H54 (cell line): Measurements from ENCODE around the gene R3HDM1.
"Not testable (repeated sequence)": the region's sequence is repeated elsewhere in the genome, so short reads cannot be mapped to it uniquely, and the experiment has no call there.

Experiments used
- DNase-seq: peaks from one replicate; pipeline ENCODE4 v3.0.0; 2011; ENCODE audit warnings: low spot score, mixed read lengths; ENCODE audit not compliant: insufficient read length
- FAIRE-seq: peaks from 3 replicates; lab custom pipeline; 2011; peaks lifted over from hg19 to GRCh38; lab: Jason Lieb, UNC
- POLR2A ChIP-seq: IDR thresholded peaks from 2 replicates; pipeline ENCODE4 v1.6.1; 2011; ENCODE audit warnings: low read depth, mild to moderate bottlenecking, low read length

Gene R3HDM1

DNA sequence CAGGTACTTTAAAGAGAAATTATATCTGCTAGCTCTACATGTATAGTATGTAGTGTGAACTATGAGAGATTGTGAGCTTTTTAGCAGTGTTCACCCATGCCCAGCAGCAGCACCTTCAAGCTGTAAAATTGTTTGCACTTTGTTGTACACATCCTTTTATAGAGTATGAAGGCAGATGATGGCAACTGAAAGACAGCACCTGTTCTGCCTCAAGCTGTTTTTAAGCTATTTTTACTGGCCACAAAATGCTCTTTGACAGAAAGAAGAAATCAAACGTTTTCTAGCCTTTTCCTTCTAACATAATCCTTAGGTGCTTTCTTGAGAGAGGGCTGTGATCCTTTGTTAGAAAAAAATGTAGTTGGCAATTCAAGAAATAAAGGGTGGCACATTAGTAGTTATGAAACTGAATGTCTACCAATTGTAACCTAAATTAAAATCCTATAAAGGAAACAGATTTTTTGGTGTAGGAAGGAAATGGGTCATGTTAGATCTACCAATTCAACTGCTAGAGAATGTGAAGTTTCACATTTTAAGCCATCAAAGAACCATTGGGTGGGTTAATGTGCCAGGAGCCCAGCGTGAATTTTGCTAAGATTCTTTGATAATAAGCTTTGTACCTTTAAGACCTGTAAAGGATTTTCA lies 59.5 kb downstream of the R3HDM1 start:
- no peak for TF ChIP-seq POLR2A
- no peak for DNase-seq
- no peak for FAIRE-seq

DNA sequence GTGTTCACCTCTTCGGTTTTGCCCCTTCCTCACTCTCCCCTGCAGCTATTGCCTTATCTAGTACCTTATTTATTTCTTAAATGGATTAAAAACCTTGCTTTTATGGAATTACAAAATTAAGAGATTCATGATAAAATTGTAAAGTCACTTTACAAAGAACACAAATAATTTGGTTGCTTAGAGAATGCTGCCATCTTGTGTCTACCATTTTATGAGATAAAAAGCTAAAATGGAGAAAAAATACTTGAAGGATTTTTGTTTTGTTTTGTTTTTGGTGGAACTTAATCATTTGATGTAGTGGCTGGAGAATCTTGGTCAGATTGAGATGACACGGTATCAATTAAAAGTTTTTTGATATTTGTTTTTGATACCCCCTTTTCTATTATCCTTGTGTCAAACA lies 69.6 kb downstream of the R3HDM1 start:
- no peak for TF ChIP-seq POLR2A
- DNase-seq (no peak), FAIRE-seq (no peak)

DNA sequence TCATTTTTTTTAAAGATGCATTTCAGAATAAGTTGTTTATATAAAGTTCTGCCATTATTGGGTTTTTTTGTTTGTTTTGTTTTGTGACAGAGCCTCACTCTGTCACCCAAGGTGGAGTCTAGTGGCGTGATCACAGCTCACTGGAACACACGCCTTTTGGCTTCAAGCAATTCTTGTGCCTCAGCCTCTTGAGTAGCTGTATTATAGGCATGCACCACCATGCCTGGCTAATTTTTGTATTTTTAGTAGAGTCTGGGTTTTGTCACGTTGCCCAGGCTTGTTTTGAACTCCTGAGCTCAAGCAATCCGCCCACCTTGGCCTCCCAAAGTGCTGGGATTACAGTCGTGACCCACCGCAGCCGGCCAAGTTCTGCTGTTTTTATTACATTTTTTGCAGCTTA lies 72.3 kb downstream of the R3HDM1 start:
- TF ChIP-seq POLR2A, result no peak
- FAIRE-seq (no peak), DNase-seq (no peak)

DNA sequence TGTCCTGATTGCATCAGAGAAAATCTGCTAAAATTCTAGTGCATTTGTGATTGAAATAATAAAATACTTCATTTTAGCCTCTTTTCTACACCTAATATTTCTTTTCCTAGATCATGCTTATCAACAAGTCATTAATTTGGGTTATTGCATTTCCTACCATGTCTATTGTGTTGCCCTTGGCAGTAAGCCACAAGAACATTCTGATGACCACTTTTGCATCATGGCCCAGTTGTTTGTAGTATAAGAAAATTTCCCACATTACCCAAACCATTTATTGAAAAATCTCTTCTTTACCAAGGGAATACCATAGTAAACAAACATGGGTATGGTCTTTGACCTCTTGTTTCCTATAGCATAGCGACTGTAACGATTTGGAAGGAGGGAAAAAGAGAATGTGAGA lies 76.3 kb downstream of the R3HDM1 start:
- no peak for TF ChIP-seq POLR2A
- FAIRE-seq (no peak), DNase-seq (no peak)

DNA sequence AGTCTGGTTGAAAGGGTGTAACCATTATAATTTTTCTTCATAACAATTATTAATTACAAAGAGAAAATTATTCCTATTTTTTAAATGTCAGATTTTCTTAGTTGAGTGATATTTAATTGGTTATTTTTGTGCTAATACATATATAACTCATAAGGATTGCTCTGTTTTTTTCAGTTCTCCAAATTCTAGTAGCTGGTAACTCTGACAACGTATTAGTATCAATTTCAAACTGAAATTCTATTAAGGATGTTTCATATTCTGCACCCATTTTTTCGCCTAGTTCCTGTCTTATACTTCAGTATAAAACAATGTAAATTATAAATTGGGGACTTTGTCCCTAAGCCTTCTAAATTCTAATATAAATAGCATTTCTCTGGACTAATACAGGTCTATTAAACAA lies 81.0 kb downstream of the R3HDM1 start:
- no peak for TF ChIP-seq POLR2A

DNA sequence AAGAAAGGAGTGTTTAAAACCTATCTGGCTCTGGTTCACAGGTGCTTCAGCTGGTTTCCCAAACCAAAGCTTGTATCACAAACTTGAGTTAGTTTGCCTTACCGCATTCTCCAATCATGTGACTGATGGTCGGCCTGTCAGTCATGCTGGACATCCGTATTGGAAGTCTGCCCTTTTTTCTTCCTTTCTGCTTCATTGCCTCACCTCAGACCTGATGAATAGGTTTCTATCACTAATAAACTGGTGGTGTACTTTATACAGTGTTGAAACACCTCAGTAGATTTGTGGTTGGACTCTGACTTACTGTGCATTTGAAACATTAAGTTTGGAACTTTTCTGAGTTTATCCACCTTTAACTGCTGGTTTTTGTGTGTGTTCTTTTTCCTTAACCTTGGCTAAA lies 84.1 kb downstream of the R3HDM1 start:
- DNase-seq (no peak), FAIRE-seq (no peak)
- TF ChIP-seq POLR2A, result no peak

More for the DNA sequence above, 81.0 kb downstream of the R3HDM1 start:
- FAIRE-seq (no peak), DNase-seq (no peak)

DNA sequence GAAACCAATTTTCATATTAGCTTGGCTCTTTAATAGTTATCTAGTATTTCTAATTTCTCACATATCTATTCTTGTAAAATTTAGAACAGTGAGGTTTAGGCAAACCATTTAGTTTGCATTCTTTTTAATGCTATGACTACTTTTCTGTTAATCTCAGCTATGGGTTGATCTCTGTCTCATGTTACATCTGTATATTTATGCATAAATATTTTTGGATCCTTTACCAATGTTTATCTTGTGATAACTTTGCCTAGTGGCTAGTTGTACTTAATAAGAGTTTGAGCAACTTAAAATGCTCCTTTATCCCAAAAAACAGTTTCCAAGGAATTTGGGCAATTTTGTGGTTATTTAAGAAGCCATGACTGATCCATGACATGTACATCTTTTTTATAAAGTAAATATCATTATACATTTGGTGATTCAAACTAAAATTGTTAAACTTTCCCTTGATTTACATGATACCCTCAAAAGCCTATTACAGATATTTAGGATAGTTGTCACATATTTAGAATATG lies 86.3 kb downstream of the R3HDM1 start:
- DNase-seq (no peak), FAIRE-seq (no peak)
- TF ChIP-seq POLR2A, result no peak

DNA sequence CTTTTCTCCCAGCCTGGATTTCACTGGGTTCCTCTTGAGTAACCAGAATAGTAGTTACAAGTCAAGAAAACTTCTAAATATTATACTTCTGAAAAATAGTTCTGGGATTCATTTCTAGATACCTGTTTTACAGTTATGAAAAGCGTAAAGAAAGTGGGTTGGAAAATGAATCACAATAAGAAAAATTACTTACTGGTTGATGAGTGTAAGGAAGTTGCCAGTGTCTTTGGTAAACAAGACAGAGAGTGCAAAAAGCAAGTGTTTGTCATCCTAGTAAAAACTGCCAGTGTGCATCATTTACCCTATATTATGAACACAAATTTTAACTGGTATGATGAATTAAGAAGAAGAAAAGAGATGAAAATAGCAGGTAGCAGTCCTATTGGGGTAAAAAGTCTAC lies 88.9 kb downstream of the R3HDM1 start:
- no peak for TF ChIP-seq POLR2A
- DNase-seq, result no peak

DNA sequence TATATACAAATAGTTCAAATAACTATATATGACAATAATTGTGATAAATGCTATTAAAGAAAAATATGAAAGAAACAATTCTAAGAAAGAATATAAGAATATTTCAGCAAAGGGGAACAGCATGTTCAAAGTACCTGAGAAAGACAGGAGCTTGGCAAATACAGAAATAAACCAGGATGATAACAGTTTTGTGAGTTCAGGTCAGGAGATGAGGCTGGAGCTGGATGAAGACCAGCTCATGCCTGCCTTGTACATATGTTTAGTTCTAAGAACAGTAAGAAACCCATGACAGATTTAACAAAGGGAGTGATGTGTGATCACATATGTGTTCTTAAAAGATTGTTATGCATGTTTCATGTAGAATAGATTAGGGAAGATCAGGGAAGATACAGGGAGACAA lies 98.2 kb downstream of the R3HDM1 start:
- no peak for TF ChIP-seq POLR2A
- no peak for FAIRE-seq
- no peak for DNase-seq

More for the DNA sequence above, 88.9 kb downstream of the R3HDM1 start:
- peak; percentile 30 for FAIRE-seq

DNA sequence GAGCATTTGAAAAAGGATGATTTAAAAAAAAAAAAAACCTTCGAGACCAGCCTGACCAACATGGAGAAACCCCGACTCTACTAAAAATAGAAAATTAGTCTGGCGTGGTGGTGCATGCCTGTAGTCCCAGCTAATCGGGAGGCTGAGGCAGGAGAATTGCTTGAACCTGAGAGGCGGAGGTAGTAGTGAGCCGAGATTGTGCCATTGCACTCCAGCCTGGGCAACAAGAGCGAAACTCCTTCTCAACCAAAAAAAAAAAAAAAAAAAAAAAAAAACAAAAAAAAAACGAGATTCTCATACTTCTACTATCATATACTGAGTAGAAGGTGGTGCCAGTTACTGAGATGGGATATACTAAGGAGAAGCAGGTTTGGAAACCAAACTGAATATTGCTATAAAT lies 98.8 kb downstream of the R3HDM1 start:
- DNase-seq, FAIRE-seq: not testable (repeated sequence)

DNA sequence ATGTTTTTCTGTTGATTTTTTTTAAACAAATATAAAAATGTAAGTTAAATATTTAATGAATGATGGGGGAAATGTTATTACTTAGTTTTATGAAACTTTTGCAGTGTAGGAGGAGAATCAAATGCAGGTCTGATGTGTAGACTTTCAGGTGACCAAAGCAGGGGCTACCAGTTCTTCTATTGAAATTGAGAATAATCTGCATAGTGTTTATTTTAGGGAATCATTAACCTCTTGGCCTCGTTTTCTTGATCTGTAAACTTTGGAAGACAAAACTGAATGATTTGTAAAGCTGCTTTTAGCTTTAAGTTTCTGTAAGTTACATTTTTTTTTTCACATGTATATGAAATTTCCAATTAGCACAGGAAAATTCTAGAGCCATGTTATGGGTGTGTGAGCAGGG lies 99.2 kb downstream of the R3HDM1 start:
- FAIRE-seq (no peak), DNase-seq (no peak)
- no peak for TF ChIP-seq POLR2A

DNA sequence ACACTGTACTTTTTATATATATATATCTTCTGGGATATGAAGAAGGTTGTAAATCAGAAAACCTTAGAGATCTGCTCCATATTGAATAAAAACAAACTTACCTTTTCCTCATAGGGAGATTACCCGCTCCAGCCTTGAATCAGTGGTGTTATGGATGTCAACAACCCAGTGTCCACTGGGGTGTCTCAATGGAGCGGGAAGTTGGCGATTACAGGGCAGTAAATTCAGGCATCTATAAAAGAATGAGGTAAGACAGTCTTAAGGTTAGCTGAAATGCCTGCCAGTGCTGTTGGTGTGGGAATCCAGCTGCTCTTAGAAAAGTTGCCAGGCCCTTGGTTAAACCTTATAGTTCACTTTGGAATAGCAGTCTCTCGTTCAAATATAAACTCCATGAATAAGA lies 102.3 kb downstream of the R3HDM1 start:
- TF ChIP-seq POLR2A, result no peak
- DNase-seq (no peak), FAIRE-seq (no peak)

DNA sequence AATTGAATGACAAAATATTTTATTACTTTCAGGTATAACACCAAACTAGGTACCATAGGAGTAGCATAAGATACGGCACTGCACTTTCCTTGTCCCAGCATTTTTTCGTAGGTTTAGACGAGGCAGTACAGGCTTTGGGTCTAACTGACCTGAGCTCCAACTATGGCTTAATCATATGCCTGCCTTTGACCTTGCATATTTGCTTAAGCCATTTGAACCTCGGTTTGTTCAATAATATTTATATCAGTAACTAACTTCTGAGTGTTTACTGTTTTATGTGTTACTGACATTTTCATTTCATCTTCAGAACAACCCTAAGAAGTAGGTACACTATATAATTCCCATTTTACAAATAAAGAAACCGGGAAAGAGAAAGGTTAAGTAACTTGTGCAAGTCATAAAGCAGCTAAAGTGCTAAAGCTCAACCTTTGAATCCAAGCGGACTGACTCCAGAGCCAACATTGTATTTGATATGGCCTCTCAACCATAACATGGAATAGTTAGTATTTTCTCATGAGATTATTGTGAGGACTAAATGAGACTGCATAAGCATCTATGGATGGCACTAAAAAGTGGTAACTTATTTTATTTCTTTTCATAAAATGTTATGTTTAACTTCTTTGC lies 104.0 kb downstream of the R3HDM1 start:
- FAIRE-seq (peak; percentile 20), DNase-seq (no peak)
- TF ChIP-seq POLR2A, result no peak

DNA sequence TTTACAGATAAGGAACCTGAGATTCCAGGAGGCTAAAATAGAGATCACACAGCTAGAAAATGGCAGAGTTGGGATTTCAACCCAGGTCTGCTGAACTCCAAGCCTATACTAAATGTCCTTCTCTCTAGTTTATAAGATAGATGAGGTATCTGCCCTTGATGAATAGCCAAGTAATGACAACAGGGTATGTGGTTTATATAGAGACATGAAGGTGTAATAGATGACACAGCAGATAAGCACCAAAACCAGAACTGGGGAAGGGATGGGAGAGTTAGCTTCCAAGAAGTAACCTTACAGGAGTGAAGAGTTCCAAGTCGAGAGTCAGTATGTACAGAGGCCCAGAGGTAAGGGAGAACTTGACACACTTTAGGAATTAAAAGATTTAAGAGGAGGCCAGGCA lies 105.7 kb downstream of the R3HDM1 start:
- no peak for DNase-seq
- no peak for FAIRE-seq
- no peak for TF ChIP-seq POLR2A
